Fibroblast of skin of back (primary cell): ENCODE results near the gene CCDC157.

ENCODE experiments used
- DNase-seq: peaks from one replicate; pipeline ENCODE4 v3.0.0-alpha.2; 2013

Gene CCDC157

DNA sequence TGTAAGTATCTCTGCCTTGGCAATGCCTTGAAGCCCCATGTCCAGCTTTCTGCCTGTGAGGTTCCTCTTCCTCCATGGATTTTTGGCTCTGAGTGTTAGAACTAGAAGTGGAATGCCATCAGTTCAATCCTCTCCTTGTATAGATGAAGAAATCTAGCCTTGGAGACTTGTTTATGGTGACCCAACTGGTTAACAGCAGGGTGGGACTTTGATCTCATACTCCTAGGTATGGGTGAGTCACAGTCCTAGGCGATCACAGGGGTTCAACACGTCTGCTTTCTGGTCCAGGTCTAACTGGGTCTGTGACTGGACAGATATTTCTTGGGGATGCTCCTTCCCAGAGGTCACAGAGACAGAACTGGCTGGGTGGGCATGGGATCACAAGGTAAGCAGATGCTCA, 59.6 kb downstream of the CCDC157 start:
- no peak for DNase-seq

- no peak for DNase-seq
These were observed 60.0 kb downstream of the CCDC157 start for GRCh38 chr22:30416837-30417236.

- peak; percentile 89 for DNase-seq
These were observed 63.7 kb downstream of the CCDC157 start for GRCh38 chr22:30420347-30421125.

- DNase-seq: peak; percentile 34
These were observed 65.1 kb downstream of the CCDC157 start for GRCh38 chr22:30421695-30422480.

DNA sequence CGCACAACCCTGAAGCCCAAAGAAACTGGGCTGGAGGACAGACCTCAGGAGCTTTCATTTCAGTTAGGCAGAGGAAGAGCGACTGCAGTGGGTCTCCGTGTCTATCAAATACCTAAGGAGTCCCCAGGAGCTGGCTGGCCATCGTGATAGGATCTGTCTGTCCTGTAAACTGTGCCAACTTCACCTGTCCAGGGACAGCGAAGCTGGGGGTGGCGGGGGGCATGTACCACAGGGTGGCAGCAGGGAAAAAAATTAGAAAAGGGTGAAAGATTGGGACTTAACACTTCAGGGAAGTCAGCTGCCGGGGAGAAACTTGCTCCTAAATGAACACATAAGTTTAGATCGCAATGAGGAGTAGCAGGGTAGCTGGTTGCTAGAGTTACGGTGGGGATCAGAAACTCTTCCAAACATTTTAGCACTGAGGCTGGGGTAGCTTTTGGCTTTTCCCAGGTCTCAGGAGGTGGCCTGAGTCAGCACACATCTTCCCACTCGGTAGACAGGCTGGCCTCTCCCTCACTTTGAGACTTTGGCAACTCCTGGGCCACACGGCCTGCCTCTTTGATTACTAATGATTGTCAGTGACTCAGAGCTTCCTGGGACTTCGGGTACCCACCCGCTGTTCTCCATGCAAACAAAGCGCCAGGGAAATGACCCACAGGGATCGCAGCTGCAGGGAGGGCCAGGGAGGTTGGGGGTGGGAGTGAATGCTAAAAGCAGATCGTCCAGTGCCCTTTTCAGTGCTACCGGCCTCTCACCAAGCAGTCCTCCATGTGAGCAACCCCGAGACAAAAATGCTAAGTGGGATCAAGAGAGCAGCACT, 65.9 kb downstream of the CCDC157 start:
- peak; percentile 97 for DNase-seq

- no peak for DNase-seq
These were observed 66.6 kb downstream of the CCDC157 start for GRCh38 chr22:30423301-30423958.

DNA sequence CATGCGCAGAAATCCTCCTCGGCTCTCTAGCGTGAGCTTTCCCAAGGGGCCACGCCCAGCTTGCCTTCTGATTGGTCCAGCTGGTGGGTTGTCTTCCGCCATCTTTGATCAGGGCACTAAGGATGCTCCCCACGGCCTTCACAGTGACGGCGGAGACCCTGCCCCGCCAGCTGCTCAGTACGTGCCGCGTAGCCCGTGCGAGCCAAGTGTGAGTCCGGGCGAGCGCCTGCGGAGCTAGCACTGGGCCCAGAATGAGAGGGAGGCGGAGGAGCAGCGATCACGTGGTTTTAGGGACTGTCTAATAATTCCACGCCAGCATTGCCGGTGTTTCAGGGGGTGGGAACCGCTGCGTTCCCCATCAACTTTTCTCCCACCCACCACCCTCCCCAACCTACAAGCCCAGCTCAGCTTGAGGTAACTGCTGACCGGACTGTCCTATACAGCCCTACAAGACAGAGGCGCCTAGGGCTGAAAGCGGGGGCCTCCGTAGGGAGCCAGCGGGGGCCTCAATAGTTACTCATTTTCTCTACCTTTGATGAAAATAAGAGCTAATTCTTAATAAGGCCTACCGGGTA, 67.2 kb downstream of the CCDC157 start:
- peak; percentile 100 for DNase-seq

DNA sequence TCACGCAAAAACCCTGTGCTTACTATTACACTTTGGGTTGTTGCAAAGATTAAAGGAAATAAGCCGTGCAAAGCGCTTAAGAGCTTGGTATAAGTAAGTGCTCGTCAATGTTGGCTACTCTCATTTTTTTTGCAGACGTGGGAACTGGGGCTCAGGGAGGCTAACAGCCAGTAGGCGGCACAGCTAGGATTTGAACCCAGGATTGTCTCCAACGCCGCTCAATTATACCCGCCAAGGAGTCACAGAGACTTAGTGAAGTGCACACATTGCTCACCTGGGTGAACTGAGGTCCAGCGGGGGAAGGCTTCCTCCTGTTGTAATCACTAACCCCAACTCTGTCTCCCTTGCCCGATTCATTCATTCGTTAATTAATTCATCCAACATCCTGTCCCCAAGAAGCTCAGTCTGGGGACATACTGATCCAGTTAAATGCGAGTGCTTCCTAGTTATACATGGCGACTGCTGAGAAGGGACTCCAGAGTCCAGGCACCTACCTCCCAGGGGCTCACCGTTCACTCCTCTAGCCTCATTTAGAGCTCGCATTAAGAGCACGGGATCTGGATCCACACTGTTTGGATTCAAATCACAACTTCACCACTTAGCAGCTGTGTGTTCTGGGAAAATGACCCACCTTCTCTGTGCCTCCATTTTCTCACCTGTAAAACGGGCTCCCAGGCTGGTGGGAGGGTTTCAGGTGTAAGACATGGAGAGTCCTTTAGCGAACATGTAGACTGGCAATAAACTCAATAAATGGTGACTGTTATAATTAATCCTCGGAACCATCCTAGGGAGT, 67.9 kb downstream of the CCDC157 start:
- DNase-seq: peak; percentile 41

DNA sequence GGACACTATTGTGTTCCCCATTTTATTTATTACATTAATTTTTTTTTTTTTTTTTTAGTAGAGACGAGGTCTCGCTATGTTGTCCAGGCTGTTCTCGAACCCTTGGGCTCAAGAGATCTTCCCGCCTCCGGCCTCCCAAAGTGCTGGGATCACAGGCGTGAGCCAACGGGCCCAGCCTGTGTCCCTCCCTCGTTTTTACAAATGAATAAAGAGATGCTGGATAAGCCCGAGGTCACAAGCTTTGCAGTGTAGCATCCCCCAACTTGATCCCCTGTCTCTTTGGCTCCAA, 68.5 kb downstream of the CCDC157 start:
- no peak for DNase-seq

DNA sequence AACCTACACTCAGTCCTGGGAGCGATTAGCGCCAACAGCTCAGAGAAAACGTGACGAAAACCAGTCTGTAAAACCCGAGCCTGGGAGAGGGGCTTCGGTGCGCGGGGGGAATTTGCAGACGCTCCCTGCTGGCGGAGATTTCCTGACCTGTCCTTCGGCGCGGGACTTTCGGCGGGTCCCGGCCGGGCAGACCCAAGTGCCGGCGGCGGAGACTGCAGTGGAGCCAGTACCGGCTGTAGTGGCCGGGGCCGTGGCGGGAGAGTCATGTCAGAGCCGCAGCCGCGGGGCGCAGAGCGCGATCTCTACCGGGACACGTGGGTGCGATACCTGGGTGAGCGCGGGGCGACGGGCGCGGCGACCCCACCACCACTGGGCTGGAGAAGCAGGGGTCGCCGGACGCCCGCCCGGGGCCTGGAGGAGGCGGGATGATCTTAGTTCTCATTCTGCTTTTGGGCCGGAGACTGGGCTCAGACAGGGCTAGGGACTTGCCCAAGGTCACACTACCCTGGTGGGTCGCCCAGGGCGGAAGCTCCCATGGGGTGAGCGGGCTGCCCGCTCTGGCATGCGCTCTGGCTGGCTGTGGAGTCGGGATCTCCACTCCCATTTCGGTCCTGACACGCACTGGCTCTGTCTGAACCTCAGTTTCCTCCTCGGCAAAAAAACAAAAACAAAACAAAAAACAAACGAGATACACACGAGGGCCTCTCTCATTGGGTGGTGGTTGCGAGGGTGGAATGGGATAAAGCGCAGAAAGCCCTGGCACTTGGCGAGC, 69.0 kb downstream of the CCDC157 start, which contains the start of gene MTFP1:
Gene MTFP1 (plus strand): TSS at position 153 of the 772 bp plus-strand sequence. CDS start 112 bp downstream, at position 265.
- peak; percentile 79 for DNase-seq
